HEK293 (cell line): ENCODE measurements around the gene ITGA3.

Experiments
- GLIS1 ChIP-seq: fragments of 450-650 bp; formaldehyde crosslinking; IDR thresholded peaks from 2 replicates; pipeline ENCODE4 v1.5.1; 2016; ENCODE audit warnings: missing biosample characterization, missing genetic modification characterization
- HOXA7 ChIP-seq: sonication (generic); formaldehyde crosslinking; IDR thresholded peaks from 2 replicates; pipeline ENCODE4 v1.8.1; 2022; ENCODE audit warnings: missing genetic modification reagents, borderline replicate concordance
- PBX3 ChIP-seq: sonication (generic); formaldehyde crosslinking; IDR thresholded peaks from 2 replicates; pipeline ENCODE4 v1.8.1; 2022; ENCODE audit warnings: mild to moderate bottlenecking, moderate library complexity, missing genetic modification reagents
- REST ChIP-seq: fragments of 450-650 bp; formaldehyde crosslinking; IDR thresholded peaks from 2 replicates; pipeline ENCODE4 v1.5.1; 2016; ENCODE audit warnings: missing biosample characterization, missing genetic modification characterization
- YY1 ChIP-seq: fragments of 450-650 bp; formaldehyde crosslinking; IDR thresholded peaks from 2 replicates; pipeline ENCODE4 v1.5.1; 2018; ENCODE audit warnings: missing biosample characterization, missing genetic modification characterization
- TF ChIP-seq, protein P1 (sequence below): fragments of 450-650 bp; formaldehyde crosslinking; IDR thresholded peaks from 2 replicates; pipeline ENCODE4 v1.5.1; 2016; ENCODE audit warnings: missing biosample characterization, missing genetic modification characterization
- TF ChIP-seq, protein P2 (sequence below): fragments of 450-650 bp; formaldehyde crosslinking; IDR thresholded peaks from 2 replicates; pipeline ENCODE4 v1.5.1; 2017; ENCODE audit warnings: missing biosample characterization, mild to moderate bottlenecking, missing genetic modification characterization, moderate library complexity
- TF ChIP-seq, protein P3 (sequence below): fragments of 450-650 bp; IDR thresholded peaks from 2 replicates; pipeline ENCODE4 v1.5.1; 2018; ENCODE audit warnings: missing biosample characterization, mild to moderate bottlenecking, missing genetic modification characterization
- TF ChIP-seq, protein P4 (sequence below): fragments of 450-650 bp; formaldehyde crosslinking; IDR thresholded peaks from 2 replicates; pipeline ENCODE4 v1.5.0; 2017; ENCODE audit warnings: missing biosample characterization, missing genetic modification characterization, borderline replicate concordance
- TF ChIP-seq, protein P5 (sequence below): IDR thresholded peaks from 2 replicates; pipeline ENCODE4 v1.6.1; 2011; ENCODE audit warnings: mild to moderate bottlenecking, low read depth, low read length, borderline replicate concordance

DNA sequence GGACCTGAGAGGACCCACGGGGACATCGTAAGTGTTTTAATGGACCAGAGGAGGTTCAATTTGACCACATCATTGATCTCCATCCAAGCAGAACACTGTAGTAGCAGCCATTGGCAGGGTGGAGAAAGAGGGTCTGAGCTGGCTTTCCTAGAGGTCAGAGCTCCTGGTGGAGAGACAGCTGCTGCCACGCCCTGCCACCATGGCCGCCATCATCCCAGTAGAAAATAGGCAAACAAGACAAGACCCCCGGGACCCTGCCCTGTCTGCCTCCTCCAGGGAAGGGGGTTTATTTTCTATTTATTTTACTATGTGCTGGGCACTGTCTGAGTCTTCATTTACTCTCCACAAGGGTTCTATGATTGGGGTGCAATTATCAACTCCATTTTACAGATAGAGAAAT, 11.4 kb upstream of the ITGA3 start:
- TF ChIP-seq, protein P1, sequence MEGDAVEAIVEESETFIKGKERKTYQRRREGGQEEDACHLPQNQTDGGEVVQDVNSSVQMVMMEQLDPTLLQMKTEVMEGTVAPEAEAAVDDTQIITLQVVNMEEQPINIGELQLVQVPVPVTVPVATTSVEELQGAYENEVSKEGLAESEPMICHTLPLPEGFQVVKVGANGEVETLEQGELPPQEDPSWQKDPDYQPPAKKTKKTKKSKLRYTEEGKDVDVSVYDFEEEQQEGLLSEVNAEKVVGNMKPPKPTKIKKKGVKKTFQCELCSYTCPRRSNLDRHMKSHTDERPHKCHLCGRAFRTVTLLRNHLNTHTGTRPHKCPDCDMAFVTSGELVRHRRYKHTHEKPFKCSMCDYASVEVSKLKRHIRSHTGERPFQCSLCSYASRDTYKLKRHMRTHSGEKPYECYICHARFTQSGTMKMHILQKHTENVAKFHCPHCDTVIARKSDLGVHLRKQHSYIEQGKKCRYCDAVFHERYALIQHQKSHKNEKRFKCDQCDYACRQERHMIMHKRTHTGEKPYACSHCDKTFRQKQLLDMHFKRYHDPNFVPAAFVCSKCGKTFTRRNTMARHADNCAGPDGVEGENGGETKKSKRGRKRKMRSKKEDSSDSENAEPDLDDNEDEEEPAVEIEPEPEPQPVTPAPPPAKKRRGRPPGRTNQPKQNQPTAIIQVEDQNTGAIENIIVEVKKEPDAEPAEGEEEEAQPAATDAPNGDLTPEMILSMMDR (tag by site-specific recombination): no peak
- TF ChIP-seq, protein P2, sequence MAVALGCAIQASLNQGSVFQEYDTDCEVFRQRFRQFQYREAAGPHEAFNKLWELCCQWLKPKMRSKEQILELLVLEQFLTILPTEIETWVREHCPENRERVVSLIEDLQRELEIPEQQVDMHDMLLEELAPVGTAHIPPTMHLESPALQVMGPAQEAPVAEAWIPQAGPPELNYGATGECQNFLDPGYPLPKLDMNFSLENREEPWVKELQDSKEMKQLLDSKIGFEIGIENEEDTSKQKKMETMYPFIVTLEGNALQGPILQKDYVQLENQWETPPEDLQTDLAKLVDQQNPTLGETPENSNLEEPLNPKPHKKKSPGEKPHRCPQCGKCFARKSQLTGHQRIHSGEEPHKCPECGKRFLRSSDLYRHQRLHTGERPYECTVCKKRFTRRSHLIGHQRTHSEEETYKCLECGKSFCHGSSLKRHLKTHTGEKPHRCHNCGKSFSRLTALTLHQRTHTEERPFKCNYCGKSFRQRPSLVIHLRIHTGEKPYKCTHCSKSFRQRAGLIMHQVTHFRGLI (tag by site-specific recombination): no peak
- TF ChIP-seq PBX3 (no peak), GLIS1 (tag by site-specific recombination) (no peak), YY1 (tag by site-specific recombination) (no peak), REST (tag by site-specific recombination) (no peak), HOXA7 (no peak)
- TF ChIP-seq, protein P3, sequence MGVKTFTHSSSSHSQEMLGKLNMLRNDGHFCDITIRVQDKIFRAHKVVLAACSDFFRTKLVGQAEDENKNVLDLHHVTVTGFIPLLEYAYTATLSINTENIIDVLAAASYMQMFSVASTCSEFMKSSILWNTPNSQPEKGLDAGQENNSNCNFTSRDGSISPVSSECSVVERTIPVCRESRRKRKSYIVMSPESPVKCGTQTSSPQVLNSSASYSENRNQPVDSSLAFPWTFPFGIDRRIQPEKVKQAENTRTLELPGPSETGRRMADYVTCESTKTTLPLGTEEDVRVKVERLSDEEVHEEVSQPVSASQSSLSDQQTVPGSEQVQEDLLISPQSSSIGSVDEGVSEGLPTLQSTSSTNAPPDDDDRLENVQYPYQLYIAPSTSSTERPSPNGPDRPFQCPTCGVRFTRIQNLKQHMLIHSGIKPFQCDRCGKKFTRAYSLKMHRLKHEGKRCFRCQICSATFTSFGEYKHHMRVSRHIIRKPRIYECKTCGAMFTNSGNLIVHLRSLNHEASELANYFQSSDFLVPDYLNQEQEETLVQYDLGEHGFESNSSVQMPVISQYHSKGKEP (tag by site-specific recombination): no peak
- TF ChIP-seq, protein P4, sequence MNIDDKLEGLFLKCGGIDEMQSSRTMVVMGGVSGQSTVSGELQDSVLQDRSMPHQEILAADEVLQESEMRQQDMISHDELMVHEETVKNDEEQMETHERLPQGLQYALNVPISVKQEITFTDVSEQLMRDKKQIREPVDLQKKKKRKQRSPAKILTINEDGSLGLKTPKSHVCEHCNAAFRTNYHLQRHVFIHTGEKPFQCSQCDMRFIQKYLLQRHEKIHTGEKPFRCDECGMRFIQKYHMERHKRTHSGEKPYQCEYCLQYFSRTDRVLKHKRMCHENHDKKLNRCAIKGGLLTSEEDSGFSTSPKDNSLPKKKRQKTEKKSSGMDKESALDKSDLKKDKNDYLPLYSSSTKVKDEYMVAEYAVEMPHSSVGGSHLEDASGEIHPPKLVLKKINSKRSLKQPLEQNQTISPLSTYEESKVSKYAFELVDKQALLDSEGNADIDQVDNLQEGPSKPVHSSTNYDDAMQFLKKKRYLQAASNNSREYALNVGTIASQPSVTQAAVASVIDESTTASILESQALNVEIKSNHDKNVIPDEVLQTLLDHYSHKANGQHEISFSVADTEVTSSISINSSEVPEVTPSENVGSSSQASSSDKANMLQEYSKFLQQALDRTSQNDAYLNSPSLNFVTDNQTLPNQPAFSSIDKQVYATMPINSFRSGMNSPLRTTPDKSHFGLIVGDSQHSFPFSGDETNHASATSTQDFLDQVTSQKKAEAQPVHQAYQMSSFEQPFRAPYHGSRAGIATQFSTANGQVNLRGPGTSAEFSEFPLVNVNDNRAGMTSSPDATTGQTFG (tag by site-specific recombination): no peak
- TF ChIP-seq, protein P5, sequence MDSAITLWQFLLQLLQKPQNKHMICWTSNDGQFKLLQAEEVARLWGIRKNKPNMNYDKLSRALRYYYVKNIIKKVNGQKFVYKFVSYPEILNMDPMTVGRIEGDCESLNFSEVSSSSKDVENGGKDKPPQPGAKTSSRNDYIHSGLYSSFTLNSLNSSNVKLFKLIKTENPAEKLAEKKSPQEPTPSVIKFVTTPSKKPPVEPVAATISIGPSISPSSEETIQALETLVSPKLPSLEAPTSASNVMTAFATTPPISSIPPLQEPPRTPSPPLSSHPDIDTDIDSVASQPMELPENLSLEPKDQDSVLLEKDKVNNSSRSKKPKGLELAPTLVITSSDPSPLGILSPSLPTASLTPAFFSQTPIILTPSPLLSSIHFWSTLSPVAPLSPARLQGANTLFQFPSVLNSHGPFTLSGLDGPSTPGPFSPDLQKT: no peak
